Mucosa of descending colon (tissue), 3 donors: ENCODE data around the gene PRUNE2. TPM values are rescaled to one million over a fixed set of nuclear protein-coding genes. Genes with fewer than 3 reads are reported as not detected.

Experiments used
- ATAC-seq: fragments of 200-7000 bp; cut with Tn5 transposase; one replicate; pipeline ENCODE4 v1.9.1; 2020; ENCODE audit warnings: mild to moderate bottlenecking, moderate library complexity
- DNase-seq, 3 donors: peaks; one replicate each; pipeline ENCODE4 v3.0.0-alpha.2; 2020
- H3K36me3 ChIP-seq: fragments of 200-600 bp; one replicate; pipeline ENCODE4 v1.8.0; 2021; ENCODE audit warnings: low read depth, mild to moderate bottlenecking
- H3K4me1 ChIP-seq: fragments of 200-600 bp; one replicate; pipeline ENCODE4 v1.8.0; 2021; ENCODE audit warnings: low read depth, mild to moderate bottlenecking
- H3K4me3 ChIP-seq: fragments of 200-600 bp; one replicate; pipeline ENCODE4 v1.8.0; 2021; ENCODE audit warnings: mild to moderate bottlenecking
- H3K9me3 ChIP-seq: fragments of 200-600 bp; one replicate; pipeline ENCODE4 v1.8.0; 2021; ENCODE audit warnings: mild to moderate bottlenecking
- intact Hi-C, 2 donors: fragments of 100-400 bp; cut with DNase I in 1 of 2; cut with micrococcal nuclease in 1 of 2; formaldehyde crosslinking; loops; one replicate each; pipeline versions ENCODE4 v1.11.0 to v1.11.1; 2022; cut with DNase I, micrococcal nuclease
- total RNA-seq, 3 donors: library from RNA; stranded (reverse); fragmentation: NEBNext Ultra II Directional in 2 of 3; extraction: Animal tissue kit (Norgen Biotek cat#: 25700) in 2 of 3; gene quantifications; one replicate each; pipeline versions ENCODE4 v1.2.1 to v1.2.4, GENCODE V29; 2021 to 2023
- TF ChIP-seq, protein P1 (sequence below): fragments of 200-600 bp; IDR thresholded peaks from one replicate; pipeline ENCODE4 v1.8.0; 2022; ENCODE audit warnings: antibody characterized with exemption, mild to moderate bottlenecking
- donor health status: DM: no; HTN: no; CAD: no; lungs with moderate emphysema.
- donor health status: DM: no; HTN: no; CAD: no.
- donor health status: DM: no; HTN: yes; CAD: no.

PRUNE2 gene
- total RNA-seq, 3 donors from 2014 or later = 48.2 to 437 (median 62.4) TPM

DNA sequence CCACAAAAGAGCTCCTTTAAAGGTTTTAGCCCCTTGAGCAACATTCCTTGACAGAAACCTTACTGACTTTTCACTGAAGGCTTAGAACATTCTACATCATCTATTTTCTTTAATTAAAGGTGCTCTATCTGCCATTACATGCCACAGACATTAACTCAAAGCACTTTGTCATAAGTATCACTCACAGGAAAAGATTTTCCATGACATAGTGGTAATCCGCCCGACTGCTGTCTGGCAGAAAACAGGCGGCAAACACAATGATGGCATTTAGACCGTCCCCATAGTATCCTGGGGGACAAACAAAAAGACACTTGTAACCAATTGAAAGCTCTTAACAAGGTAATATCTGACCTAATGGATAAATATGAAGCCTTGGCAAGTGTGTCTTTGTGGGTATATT is 267.9 kb downstream of the PRUNE2 start:
- no peaks in the 10 kb centered on the region for H3K36me3 ChIP-seq
- intact Hi-C loops = no loop called here
- ATAC-seq (no peak), DNase-seq (no peak)
- H3K9me3 ChIP-seq = no peaks in the 10 kb centered on the region
- TF ChIP-seq, protein P1, sequence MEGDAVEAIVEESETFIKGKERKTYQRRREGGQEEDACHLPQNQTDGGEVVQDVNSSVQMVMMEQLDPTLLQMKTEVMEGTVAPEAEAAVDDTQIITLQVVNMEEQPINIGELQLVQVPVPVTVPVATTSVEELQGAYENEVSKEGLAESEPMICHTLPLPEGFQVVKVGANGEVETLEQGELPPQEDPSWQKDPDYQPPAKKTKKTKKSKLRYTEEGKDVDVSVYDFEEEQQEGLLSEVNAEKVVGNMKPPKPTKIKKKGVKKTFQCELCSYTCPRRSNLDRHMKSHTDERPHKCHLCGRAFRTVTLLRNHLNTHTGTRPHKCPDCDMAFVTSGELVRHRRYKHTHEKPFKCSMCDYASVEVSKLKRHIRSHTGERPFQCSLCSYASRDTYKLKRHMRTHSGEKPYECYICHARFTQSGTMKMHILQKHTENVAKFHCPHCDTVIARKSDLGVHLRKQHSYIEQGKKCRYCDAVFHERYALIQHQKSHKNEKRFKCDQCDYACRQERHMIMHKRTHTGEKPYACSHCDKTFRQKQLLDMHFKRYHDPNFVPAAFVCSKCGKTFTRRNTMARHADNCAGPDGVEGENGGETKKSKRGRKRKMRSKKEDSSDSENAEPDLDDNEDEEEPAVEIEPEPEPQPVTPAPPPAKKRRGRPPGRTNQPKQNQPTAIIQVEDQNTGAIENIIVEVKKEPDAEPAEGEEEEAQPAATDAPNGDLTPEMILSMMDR = no peak
- H3K4me1 ChIP-seq = no peaks in the 10 kb centered on the region
- no peak overlapping the region for H3K4me3 ChIP-seq

DNA sequence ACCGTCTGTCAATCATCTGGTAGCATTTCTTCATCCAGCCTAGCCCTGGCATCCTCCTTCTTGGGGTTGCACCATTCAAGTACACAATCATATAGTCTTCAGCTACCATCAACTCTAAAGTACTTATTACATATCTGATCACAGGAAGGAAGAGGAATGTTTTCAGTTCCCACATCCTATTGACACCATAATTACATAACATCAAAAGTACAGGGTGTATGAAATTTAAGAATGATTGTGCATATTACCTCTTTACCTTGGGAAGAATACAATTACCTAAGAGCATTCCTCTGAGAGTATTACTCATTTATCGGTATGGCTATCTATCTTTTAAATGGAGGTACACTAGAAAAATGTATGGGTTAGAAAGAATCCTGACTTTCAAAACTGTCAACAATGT is 268.5 kb downstream of the PRUNE2 start:
- TF ChIP-seq, protein P1 = no peak
- no peak overlapping the region for H3K4me3 ChIP-seq
- ATAC-seq (no peak), DNase-seq (no peak)
- intact Hi-C loops = no loop called here
- H3K36me3 ChIP-seq = no peaks in the 10 kb centered on the region
- H3K9me3 ChIP-seq = no peaks in the 10 kb centered on the region
- H3K4me1 ChIP-seq = no peaks in the 10 kb centered on the region

DNA sequence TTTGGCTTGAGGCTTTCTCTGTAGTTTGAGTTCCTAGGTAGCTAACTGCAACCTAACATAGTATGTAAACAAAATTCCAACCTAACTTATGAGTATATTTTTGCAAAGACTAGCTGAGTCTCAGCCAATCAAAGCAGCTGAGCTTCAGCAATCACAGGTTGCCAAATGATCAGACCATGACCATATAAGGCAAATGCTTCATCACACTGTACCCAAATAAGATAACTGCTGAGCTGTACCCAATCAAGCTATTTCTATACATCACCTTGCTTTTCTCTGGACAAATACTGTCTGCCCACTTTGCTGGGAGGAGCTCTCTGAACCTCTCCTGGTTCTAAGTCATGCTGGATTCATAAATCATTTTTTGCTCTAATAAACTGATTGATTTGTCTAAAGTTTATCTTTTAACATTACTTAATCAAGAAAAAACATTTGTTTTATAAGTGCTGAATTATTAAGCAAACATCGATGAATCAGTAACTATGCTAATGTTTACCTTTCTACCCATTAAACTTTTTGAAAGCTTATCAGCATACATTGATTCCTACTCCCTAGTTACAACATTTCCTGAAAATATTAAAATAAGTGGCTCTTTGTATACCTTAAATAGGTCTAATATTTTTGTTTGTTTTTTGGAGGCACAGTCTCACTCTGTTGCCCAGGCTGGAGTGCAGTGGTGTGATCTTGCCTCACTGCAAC is 271.4 kb downstream of the PRUNE2 start:
- ATAC-seq = peak; percentile 45
- intact Hi-C loops = no loop called here
- no peak for DNase-seq
- H3K4me3 ChIP-seq = no peak overlapping the region
- TF ChIP-seq, protein P1 = no peak
- H3K36me3 ChIP-seq = no peaks in the 10 kb centered on the region
- H3K9me3 ChIP-seq = no peaks in the 10 kb centered on the region
- no peaks in the 10 kb centered on the region for H3K4me1 ChIP-seq

DNA sequence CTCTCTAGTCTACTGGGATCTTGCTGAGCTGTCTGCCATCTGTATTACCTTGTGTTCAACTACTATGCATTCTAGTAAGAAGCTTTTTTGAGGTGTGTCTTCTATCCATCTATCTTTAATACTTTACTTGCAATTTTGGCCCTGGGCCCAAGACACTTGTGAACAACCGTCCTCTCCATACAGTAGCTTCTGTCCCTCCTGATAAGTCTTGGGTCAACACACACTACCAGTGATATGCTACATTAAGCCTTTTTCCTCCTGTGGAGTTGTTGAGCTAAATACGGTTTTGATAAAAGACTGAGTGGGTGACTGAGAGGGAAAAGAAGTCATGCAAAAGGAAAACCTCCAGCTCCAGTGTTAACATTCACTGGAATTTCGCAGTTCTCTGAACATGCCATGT is 275.0 kb downstream of the PRUNE2 start:
- Histone ChIP-seq H3K4me3 (no peak overlapping the region), H3K4me1 (no peaks in the 10 kb centered on the region), H3K36me3 (no peaks in the 10 kb centered on the region), H3K9me3 (no peaks in the 10 kb centered on the region)
- intact Hi-C loops = no loop called here
- ATAC-seq (no peak), DNase-seq (no peak)
- TF ChIP-seq, protein P1 = no peak

DNA sequence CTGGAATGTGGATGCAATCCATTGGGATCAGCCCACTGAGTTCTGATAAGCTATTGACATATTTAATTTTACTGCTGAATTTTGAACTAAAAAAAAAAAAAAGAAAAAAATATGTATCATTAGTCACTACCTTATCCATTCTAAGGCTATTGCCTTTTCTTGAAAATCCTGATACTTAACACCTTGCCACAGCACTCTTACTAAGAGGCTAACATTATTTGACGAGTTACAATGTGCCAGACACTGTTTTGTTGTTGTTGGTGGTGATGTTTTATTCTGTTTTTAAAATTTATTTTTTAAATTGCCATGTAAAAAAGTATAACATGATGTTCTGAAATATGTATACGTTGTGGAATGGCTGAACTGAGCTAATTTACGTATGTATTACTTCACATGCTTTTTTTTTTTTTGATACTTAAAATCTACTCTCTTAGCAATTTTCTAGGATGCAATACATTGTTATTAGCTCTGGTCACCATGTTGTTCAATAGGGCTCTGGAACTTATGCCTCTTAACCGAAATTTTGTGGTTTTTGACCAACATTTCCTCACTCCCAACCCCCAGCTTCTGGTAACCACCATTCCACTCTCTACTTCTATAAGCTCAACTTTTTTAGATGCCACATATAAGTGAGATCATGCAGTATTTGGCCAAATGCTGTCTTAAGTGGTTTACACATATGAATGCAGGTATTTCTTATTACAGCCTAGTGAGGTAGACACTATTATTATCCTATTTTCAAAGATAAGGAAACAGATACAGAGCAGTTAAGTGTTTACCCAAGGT is 276.5 kb downstream of the PRUNE2 start:
- Histone ChIP-seq H3K4me1 (no peaks in the 10 kb centered on the region), H3K4me3 (no peak overlapping the region), H3K9me3 (no peaks in the 10 kb centered on the region), H3K36me3 (no peaks in the 10 kb centered on the region)
- TF ChIP-seq, protein P1 = no peak
- intact Hi-C loops = no loop called here
- ATAC-seq (no peak), DNase-seq (no peak)
